H1 (cell line): ENCODE results near the gene PAX4.

Experiments
- EZH2 ChIP-seq: fragments of 200-600 bp; sonication (generic); IDR thresholded peaks from 2 replicates; pipeline ENCODE4 v1.7.1; 2012; ENCODE audit warnings: low read depth, mild to moderate bottlenecking, moderate library complexity, low read length, inconsistent platforms; ENCODE audit not compliant: severe bottlenecking
- SP1 ChIP-seq: IDR thresholded peaks from 2 replicates; pipeline ENCODE4 v1.6.1; 2011; ENCODE audit warnings: low read depth, low read length

DNA sequence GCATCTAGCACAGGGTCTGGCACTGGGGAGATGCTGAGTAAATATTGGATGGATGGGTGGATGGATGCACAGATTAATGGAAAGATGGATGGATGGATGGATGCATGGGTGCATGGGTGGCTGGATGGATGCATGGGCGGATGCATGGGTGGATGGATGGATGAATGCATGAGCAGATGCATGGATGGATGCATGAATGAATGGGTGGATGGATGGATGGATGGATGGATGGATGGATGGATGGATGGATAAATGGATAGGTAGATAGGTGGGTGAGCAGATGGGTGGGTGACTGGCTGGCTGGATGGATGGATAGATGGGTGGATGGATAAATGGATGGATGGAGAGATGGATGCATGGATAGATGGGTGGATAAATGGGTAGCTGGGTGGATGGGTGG lies 5.7 kb downstream of the PAX4 start:
- no peak for TF ChIP-seq EZH2
- no peak for TF ChIP-seq SP1
